Activated CD4-positive, CD25-positive, alpha-beta regulatory T cell (primary cell): Measurements from ENCODE around the gene KLK7.
A peak's percentile ranks its signal among the peaks of the same experiment; 100 is the strongest.

Experiments used
- DNase-seq, 4 experiments: peaks; one replicate each; lab custom pipeline; 2025; lab: John Stamatoyannopoulos, UW

Gene KLK7

GRCh38 chr19:50983625-50984292, at the start of gene KLK7:
TSS of gene KLK7 (minus strand) at chr19:50983917. CDS start at chr19:50982399, 1,518 bp downstream.
- DNase-seq: no peak

- DNase-seq: no peak
Measured at GRCh38 chr19:51031880-51032225, 48.1 kb upstream of the KLK7 start.

GRCh38 chr19:51031220-51031879, 47.6 kb upstream of the KLK7 start:
- no peak for DNase-seq

GRCh38 chr19:51030631-51031030, 46.9 kb upstream of the KLK7 start:
- DNase-seq: no peak

GRCh38 chr19:51029718-51030117, 46.0 kb upstream of the KLK7 start:
- DNase-seq: no peak

GRCh38 chr19:51027873-51028272, 44.2 kb upstream of the KLK7 start:
- DNase-seq: no peak

GRCh38 chr19:51027126-51027806, 43.5 kb upstream of the KLK7 start:
- DNase-seq: no peak

- no peak for DNase-seq
Measured at GRCh38 chr19:51026554-51026831, 42.8 kb upstream of the KLK7 start, which contains the start of gene KLK11. TSS of gene KLK11 (minus strand) at chr19:51026616. CDS start at chr19:51025631, 985 bp downstream.

GRCh38 chr19:51025809-51026553, 42.3 kb upstream of the KLK7 start:
- no peak for DNase-seq

- no peak for DNase-seq
Measured at GRCh38 chr19:51025401-51025800, 41.7 kb upstream of the KLK7 start.

- no peak for DNase-seq
Measured at GRCh38 chr19:51024924-51025323, 41.2 kb upstream of the KLK7 start.

- no peak for DNase-seq
Measured at GRCh38 chr19:51023946-51024345, 40.2 kb upstream of the KLK7 start.

- no peak for DNase-seq
Measured at GRCh38 chr19:51022526-51022925, 38.8 kb upstream of the KLK7 start.

GRCh38 chr19:51020988-51021651, 37.4 kb upstream of the KLK7 start:
- no peak for DNase-seq

- DNase-seq: no peak
Measured at GRCh38 chr19:51019544-51019925, 35.8 kb upstream of the KLK7 start, which contains the start of gene KLK10. TSS of gene KLK10 (minus strand) at chr19:51019709. CDS start at chr19:51019130, 579 bp downstream.

GRCh38 chr19:51018745-51019543, 35.2 kb upstream of the KLK7 start:
- DNase-seq: no peak

- peak in 3 of 4 experiments; percentile 9 to 52 (median 12) for DNase-seq
Measured at GRCh38 chr19:51016798-51017683, 33.3 kb upstream of the KLK7 start.

- DNase-seq: no peak
Measured at GRCh38 chr19:51015691-51016267, 32.1 kb upstream of the KLK7 start.

GRCh38 chr19:51014242-51014641, 30.5 kb upstream of the KLK7 start:
- no peak for DNase-seq
